Mesodermal cell (in vitro differentiated cells): ENCODE results near the gene ADCY9.
"Not testable (repeated sequence)": the region's sequence is repeated elsewhere in the genome, so short reads cannot be mapped to it uniquely, and the experiment has no call there.

Source experiments
- H3K27ac ChIP-seq: 2 replicates; pipeline ENCODE4 v1.7.0; 2013; ENCODE audit warnings: mild to moderate bottlenecking, low read depth, low read length, moderate library complexity; ENCODE audit not compliant: severe bottlenecking
- H3K36me3 ChIP-seq: 2 replicates; pipeline ENCODE4 v1.7.1; 2013; ENCODE audit warnings: mild to moderate bottlenecking, low read length, moderate library complexity; ENCODE audit not compliant: control insufficient read depth, insufficient read depth
- H3K4me1 ChIP-seq: one replicate; pipeline ENCODE4 v1.7.1; 2013; ENCODE audit warnings: mild to moderate bottlenecking, low read length; ENCODE audit not compliant: insufficient read depth, control insufficient read depth, poor library complexity, severe bottlenecking
- H3K4me3 ChIP-seq: 2 replicates; pipeline ENCODE4 v1.7.0; 2013; ENCODE audit warnings: low read length, control low read depth, mild to moderate bottlenecking; ENCODE audit not compliant: insufficient read depth, poor library complexity, severe bottlenecking; ENCODE audit errors: extremely low read depth
- H3K9me3 ChIP-seq: 2 replicates; pipeline ENCODE4 v1.7.1; 2013; ENCODE audit warnings: mild to moderate bottlenecking, low read length, moderate library complexity; ENCODE audit not compliant: control insufficient read depth
- WGBS, 2 experiments: methylation state at CpG; one replicate each; pipeline ENCODE4 v1.1.5; 2013; ENCODE audit warnings: missing lambda C conversion rate in 2 of 2; ENCODE audit not compliant: insufficient coverage in 2 of 2; 5-methylcytosine and 5-hydroxymethylcytosine counted together

Gene ADCY9

DNA sequence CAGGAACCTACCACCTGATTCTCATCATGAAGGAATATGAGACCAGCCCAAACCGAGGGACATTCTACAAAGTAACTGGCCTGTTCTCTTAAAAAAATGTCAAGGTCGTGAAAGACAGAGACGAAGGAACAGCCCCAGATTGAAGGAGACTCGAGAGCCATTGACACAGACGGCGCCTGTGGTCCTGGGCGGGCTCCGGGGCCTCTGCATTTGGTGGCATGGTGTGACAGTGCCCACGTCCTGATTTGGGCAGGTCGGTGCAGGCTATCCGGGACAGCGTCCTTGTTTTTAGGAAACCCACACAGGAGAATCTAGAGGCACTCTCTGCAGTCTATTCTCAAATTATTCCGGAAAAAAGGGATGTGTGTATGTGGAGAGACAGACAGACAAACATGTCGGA lies 64.1 kb downstream of the ADCY9 start:
- Histone ChIP-seq H3K36me3 (no peaks in the 10 kb centered on the region), H3K4me3 (no peak overlapping the region), H3K27ac (no peak overlapping the region), H3K9me3 (no peaks in the 10 kb centered on the region), H3K4me1 (peaks cover 23% of the 10 kb centered on the region)
- WGBS, 2 experiments: 89 to 91% methylated on average over 12 to 13 of the region's 14 CpGs

DNA sequence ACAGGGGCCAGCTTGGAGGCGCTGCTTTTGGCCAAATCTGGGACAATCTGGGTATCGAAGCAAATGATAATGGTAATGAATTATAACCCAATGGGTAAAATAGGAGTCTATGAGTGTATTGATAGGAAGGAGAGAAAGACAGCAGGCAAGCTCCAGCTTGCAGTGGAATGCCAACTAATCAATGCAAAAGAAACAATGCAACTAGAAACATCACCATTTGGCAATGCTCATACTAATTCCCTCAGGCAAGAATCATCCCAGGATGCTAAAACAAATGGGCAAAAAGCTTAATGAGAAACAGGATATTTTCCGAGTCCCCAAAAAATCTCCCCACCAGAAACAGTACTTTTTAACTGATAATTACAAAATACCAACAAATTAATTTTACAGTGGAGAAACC lies 64.7 kb downstream of the ADCY9 start:
- Histone ChIP-seq H3K4me1 (peaks cover 23% of the 10 kb centered on the region), H3K4me3 (no peak overlapping the region), H3K9me3 (no peaks in the 10 kb centered on the region), H3K27ac (no peak overlapping the region), H3K36me3 (no peaks in the 10 kb centered on the region)
- WGBS, 2 experiments: 100% methylated on average over 2 of the region's 3 CpGs

GRCh38 chr16:4049031-4049430 lies 67.2 kb downstream of the ADCY9 start:
- H3K27ac ChIP-seq: no peak overlapping the region
- no peaks in the 10 kb centered on the region for H3K9me3 ChIP-seq
- H3K36me3 ChIP-seq: no peaks in the 10 kb centered on the region
- H3K4me3 ChIP-seq: no peak overlapping the region
- peaks cover 20% of the 10 kb centered on the region for H3K4me1 ChIP-seq
- WGBS, 2 experiments: 87 to 96% methylated on average over 5 to 6 of the region's 8 CpGs

DNA sequence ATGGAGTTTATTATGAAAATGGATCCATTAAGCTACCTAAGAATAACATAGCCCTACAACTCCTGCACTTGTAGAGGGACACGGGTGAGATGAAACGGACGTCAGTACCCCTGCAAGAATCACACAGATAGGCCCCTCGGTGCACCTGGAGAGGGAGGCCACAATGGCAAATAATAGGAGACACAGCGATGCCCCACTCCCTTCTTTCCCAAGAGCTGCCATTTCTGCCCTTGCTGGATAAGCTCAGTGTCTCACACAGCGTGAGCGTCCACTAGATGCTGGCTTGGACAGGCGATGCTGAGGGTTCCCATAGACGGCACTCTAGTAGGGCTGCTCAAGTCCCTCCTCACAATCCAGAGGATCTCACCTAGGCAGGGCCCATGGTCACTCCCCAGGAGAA lies 67.8 kb downstream of the ADCY9 start:
- WGBS, 2 experiments: 78 to 94% methylated on average over 3 to 9 of the region's 9 CpGs
- H3K27ac ChIP-seq: no peak overlapping the region

GRCh38 chr16:4046221-4046620 lies 70.0 kb downstream of the ADCY9 start:
- no peaks in the 10 kb centered on the region for H3K36me3 ChIP-seq
- WGBS, 2 experiments: 95 to 98% methylated on average over 6 to 7 of the region's 8 CpGs

More for the DNA sequence above, 67.8 kb downstream of the ADCY9 start:
- no peaks in the 10 kb centered on the region for H3K9me3 ChIP-seq
- H3K4me3 ChIP-seq: no peak overlapping the region
- H3K36me3 ChIP-seq: no peaks in the 10 kb centered on the region
- peaks cover 15% of the 10 kb centered on the region for H3K4me1 ChIP-seq

GRCh38 chr16:4045561-4045960 lies 70.7 kb downstream of the ADCY9 start:
- not testable (repeated sequence) for H3K27ac ChIP-seq, H3K36me3 ChIP-seq, H3K4me1 ChIP-seq, H3K9me3 ChIP-seq, H3K4me3 ChIP-seq
- WGBS, 2 experiments: 100% methylated on average over 3 of the region's 6 CpGs; no CpG with 5 or more reads in 1 of the 2 experiments

More at GRCh38 chr16:4046221-4046620, 70.0 kb downstream of the ADCY9 start:
- no peaks in the 10 kb centered on the region for H3K9me3 ChIP-seq
- no peak overlapping the region for H3K4me3 ChIP-seq
- H3K27ac ChIP-seq: no peak overlapping the region
- H3K4me1 ChIP-seq: no peaks in the 10 kb centered on the region

DNA sequence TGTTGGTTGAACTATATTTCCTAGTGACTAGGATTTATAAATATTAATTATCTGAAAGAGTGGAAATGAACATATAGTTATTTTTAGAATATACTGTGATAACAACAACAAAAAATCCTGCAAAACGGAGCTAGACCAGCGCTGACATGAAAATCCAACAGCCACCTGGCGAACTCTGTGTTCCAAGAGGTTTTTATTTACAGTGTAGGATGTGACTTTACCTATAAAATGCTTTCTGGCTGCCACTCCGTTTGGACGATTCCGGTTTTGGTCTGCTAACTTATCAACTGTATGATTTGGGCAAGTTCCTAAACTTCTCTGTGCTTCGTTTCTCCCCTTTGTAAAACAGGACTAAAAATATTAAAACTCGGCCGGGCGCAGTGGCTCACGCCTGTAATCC lies 73.7 kb downstream of the ADCY9 start:
- H3K4me3 ChIP-seq: no peak overlapping the region
- 89 to 94% methylated on average over 4 to 5 of the region's 11 CpGs for WGBS, 2 experiments
- H3K27ac ChIP-seq: no peak overlapping the region
- H3K4me1 ChIP-seq: no peaks in the 10 kb centered on the region
- H3K9me3 ChIP-seq: no peaks in the 10 kb centered on the region
- H3K36me3 ChIP-seq: no peaks in the 10 kb centered on the region

- no peaks in the 10 kb centered on the region for H3K36me3 ChIP-seq
- H3K4me3 ChIP-seq: no peak overlapping the region
- no peak overlapping the region for H3K27ac ChIP-seq
- no peaks in the 10 kb centered on the region for H3K9me3 ChIP-seq
- H3K4me1 ChIP-seq: no peaks in the 10 kb centered on the region
- 93 to 98% methylated on average over 4 to 6 of the region's 7 CpGs for WGBS, 2 experiments
These were observed 77.8 kb downstream of the ADCY9 start for GRCh38 chr16:4038448-4038847.

DNA sequence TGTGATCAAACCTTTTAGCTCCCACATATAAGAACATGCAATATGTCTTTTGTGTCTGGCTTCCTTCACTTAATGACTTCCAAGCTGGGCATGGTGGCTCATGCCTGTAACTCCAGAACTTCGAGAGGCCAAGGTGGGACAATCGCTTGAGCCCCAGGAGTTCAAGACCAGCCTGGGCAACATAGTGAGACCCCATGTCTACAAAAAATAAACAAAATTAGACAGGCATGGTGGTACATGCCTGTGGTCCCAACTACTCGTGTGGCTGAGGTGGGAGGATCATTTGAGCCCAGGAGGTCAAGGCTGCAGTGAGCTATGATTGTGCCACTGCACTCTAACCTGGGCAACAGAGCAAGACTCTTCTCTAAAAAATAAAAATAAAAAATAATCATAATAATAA lies 79.3 kb downstream of the ADCY9 start:
- H3K9me3 ChIP-seq, H3K4me1 ChIP-seq, H3K27ac ChIP-seq, H3K36me3 ChIP-seq, H3K4me3 ChIP-seq: not testable (repeated sequence)
- WGBS, 2 experiments: 83 to 92% methylated on average over 1 to 2 of the region's 3 CpGs

GRCh38 chr16:4034963-4035362 lies 81.3 kb downstream of the ADCY9 start:
- Histone ChIP-seq H3K36me3 (no peaks in the 10 kb centered on the region), H3K27ac (no peak overlapping the region), H3K9me3 (no peaks in the 10 kb centered on the region), H3K4me3 (no peak overlapping the region), H3K4me1 (no peaks in the 10 kb centered on the region)
- WGBS, 2 experiments: 88 to 100% methylated on average over 2 to 4 of the region's 4 CpGs

DNA sequence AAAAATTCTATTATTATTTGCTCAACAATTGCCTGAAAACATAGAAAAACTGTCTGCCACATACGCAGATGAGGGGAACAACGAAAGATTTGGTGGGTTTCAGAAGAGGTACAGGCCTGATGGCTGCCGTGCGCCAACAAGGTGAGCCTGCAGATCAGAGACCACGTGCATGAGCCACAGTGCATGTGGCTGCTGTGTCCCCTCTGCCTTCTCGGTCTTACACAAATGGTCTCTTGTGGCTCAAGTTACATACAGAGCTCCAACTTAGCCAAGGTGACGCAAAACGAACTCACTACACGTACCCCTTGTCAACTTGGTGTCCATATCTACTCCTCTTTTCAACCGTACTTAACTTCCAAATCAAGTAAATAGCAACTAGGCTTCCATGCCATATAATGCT lies 82.3 kb downstream of the ADCY9 start:
- no peaks in the 10 kb centered on the region for H3K4me1 ChIP-seq
- H3K9me3 ChIP-seq: no peaks in the 10 kb centered on the region
- no peak overlapping the region for H3K27ac ChIP-seq
- H3K36me3 ChIP-seq: no peaks in the 10 kb centered on the region
- H3K4me3 ChIP-seq: no peak overlapping the region
- 94 to 95% methylated on average over 9 to 10 of the region's 10 CpGs for WGBS, 2 experiments
